GM18505 (cell line): ENCODE results near the gene STK39.

Source experiments
- ATAC-seq: cut with Tn5 transposase; IDR thresholded peaks from one replicate; pipeline ENCODE4 v1.9.1; 2021; ENCODE audit not compliant: unreplicated experiment
- POLR2A ChIP-seq: IDR thresholded peaks from 4 replicates; pipeline ENCODE4 v1.6.1; 2011; ENCODE audit warnings: borderline replicate concordance; ENCODE audit not compliant: insufficient read depth, insufficient read length; ENCODE audit errors: extremely low read depth

Gene STK39

DNA sequence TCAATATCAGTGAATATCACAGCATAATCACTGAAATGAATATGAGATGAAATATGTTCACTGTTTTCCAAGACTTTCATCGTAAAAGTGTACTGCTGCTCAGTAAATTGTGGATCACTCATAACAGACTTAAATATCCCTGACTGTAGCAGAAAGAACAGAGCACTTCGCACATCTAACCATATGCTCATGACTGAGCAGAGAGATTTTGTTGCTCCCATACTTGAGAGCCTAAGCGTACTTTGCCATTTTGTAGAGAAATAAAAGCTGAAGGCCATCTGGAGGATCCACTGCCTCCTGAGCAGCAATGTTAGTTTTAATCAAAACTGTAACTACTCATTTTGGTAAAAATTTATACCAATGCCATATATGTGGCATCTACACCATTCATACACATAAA lies 243.5 kb downstream of the STK39 start:
- no peak for ATAC-seq
- TF ChIP-seq POLR2A: no peak

DNA sequence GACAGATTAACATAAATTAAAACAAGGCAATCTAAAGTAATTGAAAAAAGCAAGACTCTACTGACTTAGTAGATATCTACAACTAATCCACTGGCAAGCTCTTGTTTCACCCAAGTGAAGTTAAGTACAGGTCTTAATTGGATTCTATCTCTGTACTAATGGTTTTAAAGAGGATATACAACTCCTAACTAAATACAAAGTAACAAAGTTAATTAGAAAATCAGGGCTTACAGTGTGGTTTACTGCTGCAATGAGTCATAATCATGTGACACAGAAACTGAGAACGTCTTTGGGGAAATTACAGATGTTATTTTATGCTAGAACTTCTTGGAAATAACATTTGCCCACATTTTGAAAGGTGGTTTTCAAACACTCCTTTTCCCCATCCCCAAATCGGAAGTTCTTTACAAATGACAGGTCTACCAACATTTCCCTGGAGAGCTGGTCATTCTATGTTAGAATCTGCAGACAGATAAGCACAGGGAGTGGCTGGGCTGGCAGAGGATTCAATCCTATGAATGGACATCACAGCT lies 245.3 kb downstream of the STK39 start:
- ATAC-seq: no peak
- no peak for TF ChIP-seq POLR2A

DNA sequence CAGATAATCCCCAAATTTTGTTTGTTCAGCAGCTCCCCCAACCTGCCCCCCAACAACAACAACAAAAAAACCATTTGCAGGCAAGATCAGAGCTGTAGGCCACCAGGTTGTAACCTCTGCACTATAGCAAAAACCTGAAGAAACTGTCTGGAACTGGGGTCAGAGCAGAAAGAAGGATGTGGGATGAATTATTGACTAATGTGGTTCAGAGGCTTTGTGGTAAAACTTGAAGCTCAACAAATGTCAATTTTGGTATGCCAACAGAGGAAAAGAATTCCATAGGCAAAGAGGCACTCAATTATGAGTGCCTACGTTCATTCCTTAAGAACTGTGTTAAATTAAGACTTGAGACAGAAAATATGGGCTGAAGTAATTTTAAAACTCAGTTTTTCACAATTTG lies 255.1 kb downstream of the STK39 start:
- TF ChIP-seq POLR2A: no peak
- no peak for ATAC-seq

DNA sequence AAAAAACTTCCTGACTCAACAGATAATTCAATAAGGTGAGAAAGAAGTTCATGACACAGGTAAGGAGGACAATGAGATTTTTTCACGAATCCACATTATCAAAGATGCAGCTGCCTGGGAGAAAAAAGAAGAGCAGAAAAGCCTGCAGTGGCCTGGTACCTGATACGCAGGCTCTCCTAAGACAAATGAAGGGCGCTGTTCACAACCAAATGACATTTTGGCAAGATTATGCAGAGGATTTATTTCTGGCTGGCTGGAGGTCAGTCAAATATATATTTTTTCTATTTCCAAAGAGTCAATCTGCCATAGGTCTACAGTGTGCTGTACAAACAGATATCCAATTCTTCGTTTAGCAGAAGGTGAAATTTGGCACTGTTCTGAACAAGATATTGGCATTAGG lies 257.3 kb downstream of the STK39 start:
- ATAC-seq: no peak
- no peak for TF ChIP-seq POLR2A

DNA sequence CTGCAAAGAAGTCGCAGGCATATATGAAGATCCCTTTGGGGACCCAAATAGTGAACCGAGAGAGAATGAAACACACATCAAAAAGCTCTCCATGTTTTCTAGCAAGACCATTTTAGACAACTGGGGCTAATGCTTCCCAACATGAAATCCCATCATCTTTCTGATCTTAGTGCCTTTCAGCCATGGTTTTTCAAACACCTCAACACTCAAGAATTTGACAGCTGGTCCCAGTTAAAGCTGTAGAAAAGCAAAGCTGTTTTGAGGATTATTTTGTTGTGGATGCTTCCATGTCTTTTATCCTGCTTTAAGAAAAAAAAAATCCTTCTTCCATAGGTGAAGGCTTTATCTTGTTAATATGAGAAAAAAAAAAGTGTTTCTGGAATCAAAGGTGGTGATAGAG lies 259.1 kb downstream of the STK39 start:
- no peak for TF ChIP-seq POLR2A
- no peak for ATAC-seq

DNA sequence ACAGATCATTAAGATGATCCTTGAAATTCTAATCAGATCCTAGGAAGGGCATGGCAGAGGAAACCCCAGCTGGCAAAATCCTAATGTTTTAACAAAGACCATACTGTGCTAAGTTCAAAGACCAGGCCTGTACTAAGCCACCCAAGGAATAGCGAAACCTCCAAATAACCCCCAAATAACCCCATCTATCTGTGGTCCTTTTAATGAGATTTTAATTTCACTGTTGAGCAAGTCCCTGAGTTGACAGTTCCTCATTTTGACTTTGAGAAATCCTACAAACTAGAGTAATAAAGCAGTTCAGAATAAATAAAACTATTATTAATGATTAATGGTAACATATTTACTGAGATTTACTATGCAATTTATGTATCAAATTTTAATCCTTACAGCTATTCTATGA lies 259.8 kb downstream of the STK39 start:
- ATAC-seq: no peak
- no peak for TF ChIP-seq POLR2A

DNA sequence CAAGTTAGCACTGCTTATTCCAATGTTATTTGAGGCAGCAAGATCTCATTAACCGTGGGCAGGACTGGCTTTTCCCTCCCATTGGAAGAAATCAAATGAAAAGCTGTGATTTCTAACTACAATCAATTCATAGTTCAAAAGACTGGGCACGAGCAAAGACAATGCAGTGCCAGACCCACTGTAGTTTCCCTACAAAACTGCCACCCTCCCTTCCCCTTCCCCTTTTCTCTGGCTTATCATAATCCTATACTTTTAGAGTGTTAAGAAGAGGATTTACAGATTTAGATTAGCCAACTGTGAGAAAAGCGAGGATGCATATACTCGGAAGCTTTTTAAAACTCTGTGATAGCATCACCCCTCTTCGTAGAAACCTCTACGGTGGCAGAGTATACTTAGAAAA lies 260.4 kb downstream of the STK39 start:
- no peak for ATAC-seq
- no peak for TF ChIP-seq POLR2A

DNA sequence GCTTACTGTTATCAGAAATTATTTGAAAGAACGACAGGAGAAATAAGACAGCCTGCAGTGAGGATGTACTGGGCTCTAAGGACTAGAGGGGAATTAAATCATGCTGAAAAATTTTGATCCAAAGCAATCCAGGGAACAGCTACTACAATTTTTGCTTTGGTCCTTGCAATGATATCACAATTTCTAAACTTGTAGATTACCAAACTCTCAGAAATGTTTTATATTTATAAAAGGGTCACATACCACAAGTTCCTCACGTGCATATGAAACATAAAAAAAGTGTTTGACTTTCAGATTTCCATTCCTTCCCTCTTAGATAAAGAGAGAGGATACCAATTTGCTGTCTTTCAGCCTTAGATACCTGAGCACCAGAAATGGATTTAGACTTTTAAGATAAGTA lies 261.2 kb downstream of the STK39 start:
- no peak for ATAC-seq
- TF ChIP-seq POLR2A: no peak

DNA sequence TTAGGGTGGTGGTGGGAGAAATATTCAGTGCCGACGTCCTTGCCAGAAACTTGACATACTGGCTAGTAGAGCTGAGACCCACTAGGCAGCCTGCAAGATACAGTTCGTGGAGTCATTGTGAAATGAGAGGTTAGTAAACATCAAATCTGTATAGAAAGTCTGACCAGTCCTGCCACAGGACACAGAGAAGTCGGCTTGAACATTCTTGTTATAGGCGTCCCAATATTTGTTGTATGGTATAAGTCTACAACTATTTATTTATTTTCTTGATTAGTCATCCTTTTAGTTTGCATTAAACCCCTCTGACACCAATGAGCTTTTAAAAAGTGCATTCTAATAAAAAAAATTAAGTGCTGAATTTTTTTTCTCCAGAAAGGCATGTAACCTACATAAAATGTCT lies 265.4 kb downstream of the STK39 start:
- no peak for TF ChIP-seq POLR2A
- no peak for ATAC-seq

DNA sequence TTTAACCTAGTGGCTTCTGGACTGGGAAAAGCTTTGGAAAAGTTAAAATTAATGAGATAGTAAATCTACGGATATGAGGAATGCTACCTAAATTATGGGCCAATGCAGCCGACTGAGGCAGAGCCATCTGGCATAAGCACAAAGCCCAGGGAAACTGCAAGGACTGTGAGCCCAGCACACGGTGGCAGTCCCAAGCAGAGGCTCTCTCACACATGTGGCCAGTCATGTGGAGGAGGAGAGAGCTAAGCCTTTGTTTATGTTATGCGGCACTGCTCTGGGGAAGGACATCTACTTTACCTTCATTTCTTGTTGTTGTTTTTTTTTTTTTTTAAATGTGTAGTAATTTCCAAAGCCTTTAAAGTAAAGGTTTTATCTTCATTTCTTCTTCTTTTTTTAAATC lies 267.0 kb downstream of the STK39 start:
- ATAC-seq: no peak

DNA sequence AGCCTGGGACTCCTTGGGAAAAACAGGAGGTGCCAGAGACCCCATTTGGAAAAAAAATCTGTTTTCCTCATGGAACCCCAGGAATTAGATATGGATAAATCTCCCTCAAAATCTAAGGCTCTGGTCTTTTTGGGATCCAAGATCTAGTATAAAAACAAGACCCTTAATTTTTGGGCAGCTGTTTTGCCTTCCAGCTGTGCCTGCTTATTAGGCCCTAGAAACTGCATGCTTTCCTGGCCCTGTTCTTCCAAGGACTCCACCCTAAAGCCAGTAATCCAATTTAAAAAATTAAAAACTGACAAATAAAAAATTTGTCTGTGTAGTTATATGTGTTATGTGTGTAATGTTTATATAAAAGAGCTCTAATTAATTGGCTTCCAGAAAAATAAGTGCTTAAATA lies 274.6 kb downstream of the STK39 start:
- TF ChIP-seq POLR2A: no peak
- ATAC-seq: no peak

More for the DNA sequence above, 267.0 kb downstream of the STK39 start:
- TF ChIP-seq POLR2A: no peak

DNA sequence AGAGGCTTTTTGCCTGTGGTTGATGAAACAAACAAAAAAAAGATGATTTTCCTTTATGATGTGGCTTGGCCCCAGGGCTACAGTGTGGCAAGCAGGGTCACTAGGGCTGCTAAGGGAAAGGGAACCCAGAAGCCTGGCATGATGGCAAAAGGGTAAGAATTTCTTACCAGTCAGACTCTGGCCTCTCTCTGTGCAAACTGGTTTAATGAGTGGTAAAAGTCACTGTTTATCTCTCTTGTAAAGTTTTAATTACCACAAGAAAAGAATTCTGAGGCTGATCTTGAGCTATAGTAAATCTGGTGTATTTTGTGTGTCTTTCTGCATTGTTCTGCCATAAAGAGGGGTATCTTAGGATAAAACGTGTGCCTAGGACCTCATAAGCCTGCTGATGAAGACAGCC lies 275.4 kb downstream of the STK39 start:
- no peak for ATAC-seq
- TF ChIP-seq POLR2A: no peak

DNA sequence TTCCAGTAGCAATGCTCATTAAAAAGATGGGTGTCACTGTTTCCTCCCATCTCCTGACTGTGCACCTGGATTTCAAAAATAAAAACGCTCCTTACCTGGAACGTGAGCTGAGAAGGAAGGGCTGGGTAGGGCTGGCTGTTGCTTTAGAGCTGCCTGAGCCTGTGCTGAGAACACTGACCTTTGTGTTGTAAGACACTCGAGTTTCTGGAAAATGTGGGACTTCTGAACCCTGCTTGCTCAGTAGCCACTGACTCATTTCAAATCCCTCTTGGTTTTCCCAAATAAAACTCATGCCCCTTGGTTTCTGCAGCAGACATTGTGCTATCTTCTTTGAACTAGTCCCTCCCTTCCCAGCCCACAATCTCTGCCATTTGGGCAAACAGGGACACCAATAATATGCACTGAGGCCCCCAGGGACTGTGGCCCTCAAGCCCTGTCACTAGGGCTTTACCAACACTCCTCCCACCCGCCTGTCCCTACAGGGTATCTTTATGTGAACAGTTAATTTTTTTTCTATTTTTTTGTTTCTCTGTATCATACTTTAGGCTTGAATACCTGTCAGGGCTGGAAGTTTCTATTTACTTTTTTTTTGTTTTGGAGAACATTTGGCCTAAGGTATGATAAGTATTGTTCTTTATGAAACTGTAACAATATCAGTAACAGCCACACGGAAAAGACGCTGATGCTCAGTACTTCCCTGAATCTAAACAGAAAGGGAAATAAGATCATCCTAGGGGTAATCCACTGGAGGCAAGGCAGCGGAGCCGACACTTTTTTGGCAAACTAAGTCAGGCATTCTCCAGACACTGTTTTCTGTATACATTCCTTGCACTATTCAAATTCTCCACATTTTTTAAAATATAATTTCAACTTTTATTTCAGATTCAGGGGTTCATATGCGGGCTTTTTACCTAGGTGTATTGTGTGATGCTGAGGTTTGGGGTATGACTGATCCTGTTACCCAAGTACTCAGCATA lies 280.2 kb downstream of the STK39 start:
- TF ChIP-seq POLR2A: no peak
- no peak for ATAC-seq

DNA sequence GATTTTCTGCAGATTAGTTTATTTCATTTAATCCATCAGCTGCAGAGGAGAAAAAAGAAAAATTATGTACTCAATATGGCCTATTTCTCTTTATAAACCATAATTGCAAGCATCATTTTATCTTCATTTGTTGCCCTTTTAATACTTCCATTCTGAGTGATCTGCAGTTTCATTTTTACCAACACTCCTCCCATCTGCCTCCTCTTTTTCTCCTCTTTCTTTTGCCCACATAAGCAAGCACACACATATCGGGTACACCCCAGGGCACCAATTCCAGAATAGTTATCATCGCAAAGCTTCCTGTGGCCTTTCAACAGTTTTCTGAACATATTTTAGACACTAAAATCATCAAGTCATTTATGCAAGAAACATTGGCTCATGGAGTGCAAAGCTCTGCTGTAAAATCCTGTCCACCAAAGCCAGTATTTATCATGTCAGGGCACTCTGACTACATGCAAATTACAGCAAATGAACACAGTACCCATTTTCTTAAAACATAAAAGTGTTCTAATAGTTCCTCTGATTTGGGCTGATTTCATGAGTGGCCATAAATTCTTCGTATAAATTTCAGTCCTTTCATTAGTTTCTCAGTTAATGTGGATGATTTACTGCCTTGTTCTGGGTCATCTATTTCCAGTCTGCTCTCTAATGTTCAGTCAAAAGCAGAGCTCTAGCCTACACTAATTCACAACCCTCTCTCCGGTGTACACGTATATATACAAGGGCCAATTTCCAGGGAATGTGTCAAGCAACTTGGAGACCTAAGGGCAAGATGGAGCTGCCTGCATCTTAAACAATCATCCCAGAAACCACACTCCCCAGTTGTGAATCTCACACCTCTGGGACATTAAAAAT lies 281.3 kb downstream of the STK39 start:
- no peak for TF ChIP-seq POLR2A
- ATAC-seq: no peak

DNA sequence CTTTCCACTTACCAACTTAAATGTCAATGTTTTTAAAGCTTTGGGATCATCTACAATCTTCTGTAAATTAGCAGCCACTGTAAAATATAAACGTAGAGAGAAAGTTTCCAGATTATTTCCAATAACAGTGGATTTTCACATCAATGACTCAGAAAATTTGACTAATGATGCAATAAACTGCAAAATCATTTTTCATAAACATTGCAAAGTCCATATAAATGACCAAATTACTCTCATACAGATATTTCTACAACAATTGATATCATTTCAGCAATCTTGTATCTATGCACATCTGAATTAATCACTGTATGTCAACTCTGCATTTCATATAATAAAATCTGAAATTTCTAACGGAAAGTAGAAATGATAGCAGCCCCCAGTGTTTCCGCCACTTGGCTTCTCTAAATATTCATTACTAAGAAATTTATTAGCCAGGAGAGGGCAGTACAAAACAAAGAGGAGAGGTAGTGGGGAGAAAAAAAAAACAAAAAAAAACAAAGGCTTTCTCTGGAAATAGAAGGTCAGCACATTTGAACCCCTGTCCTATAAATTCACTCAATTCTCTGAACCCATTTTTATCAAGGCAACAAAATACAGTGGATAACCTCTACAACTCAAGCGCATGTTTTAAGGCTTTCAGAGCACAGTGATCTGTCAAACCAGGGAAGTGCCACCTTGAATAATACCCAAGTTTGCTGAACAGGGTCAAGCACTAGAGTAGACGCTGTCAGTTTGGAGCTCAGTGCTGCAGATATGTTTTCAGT lies 282.6 kb downstream of the STK39 start:
- no peak for TF ChIP-seq POLR2A
- ATAC-seq: no peak
